NOMO-1 treated with dmso at 0.1 percent for 144 hours (cell line): Measurements from ENCODE around the gene SLIT2.

Experiments
- DNase-seq: peaks from one replicate; lab custom pipeline; 2025; ENCODE audit not compliant: unreplicated experiment; lab: John Stamatoyannopoulos, UW

The SLIT2 gene

GRCh38 chr4:20265726-20266125 lies 14.0 kb downstream of the SLIT2 start:
- DNase-seq: no peak

- DNase-seq: no peak
These were observed 14.7 kb downstream of the SLIT2 start for GRCh38 chr4:20266215-20267082.

GRCh38 chr4:20268028-20268427 lies 16.3 kb downstream of the SLIT2 start:
- no peak for DNase-seq

- DNase-seq: no peak
These were observed 17.6 kb downstream of the SLIT2 start for GRCh38 chr4:20269320-20269719.

GRCh38 chr4:20271950-20272349 lies 20.2 kb downstream of the SLIT2 start:
- DNase-seq: no peak

- no peak for DNase-seq
These were observed 20.7 kb downstream of the SLIT2 start for GRCh38 chr4:20272411-20272872.

GRCh38 chr4:20273793-20274192 lies 22.1 kb downstream of the SLIT2 start:
- no peak for DNase-seq

- DNase-seq: no peak
These were observed 25.1 kb downstream of the SLIT2 start for GRCh38 chr4:20276848-20277247.

GRCh38 chr4:20278195-20278594 lies 26.5 kb downstream of the SLIT2 start:
- DNase-seq: no peak

GRCh38 chr4:20279381-20279780 lies 27.7 kb downstream of the SLIT2 start:
- no peak for DNase-seq

- DNase-seq: no peak
These were observed 29.7 kb downstream of the SLIT2 start for GRCh38 chr4:20281453-20281852.

- no peak for DNase-seq
These were observed 31.3 kb downstream of the SLIT2 start for GRCh38 chr4:20283039-20283438.

- no peak for DNase-seq
These were observed 33.3 kb downstream of the SLIT2 start for GRCh38 chr4:20284990-20285389.

- no peak for DNase-seq
These were observed 35.5 kb downstream of the SLIT2 start for GRCh38 chr4:20287246-20287645.

GRCh38 chr4:20288047-20288650 lies 36.4 kb downstream of the SLIT2 start:
- DNase-seq: no peak

- DNase-seq: no peak
These were observed 37.3 kb downstream of the SLIT2 start for GRCh38 chr4:20288846-20289512.

GRCh38 chr4:20289782-20290181 lies 38.1 kb downstream of the SLIT2 start:
- no peak for DNase-seq

- DNase-seq: no peak
These were observed 41.0 kb downstream of the SLIT2 start for GRCh38 chr4:20292739-20293138.

- no peak for DNase-seq
These were observed 45.6 kb downstream of the SLIT2 start for GRCh38 chr4:20297261-20297660.

GRCh38 chr4:20297783-20298182 lies 46.1 kb downstream of the SLIT2 start:
- DNase-seq: no peak

GRCh38 chr4:20298455-20298854 lies 46.8 kb downstream of the SLIT2 start:
- no peak for DNase-seq

- no peak for DNase-seq
These were observed 47.3 kb downstream of the SLIT2 start for GRCh38 chr4:20298986-20299385.
